H1 (cell line): ENCODE measurements around the gene MTFR1L. TPM values are rescaled to one million over a fixed set of nuclear protein-coding genes. Genes with fewer than 3 reads are reported as not detected.

Experiments
- CTCF ChIA-PET: fragments of 300-600 bp; sonication (Branson Sonifier 250); formaldehyde crosslinking; loops from one replicate; lab custom pipeline; 2021; ENCODE audit not compliant: partially characterized antibody; lab: Charles Lee
- POLR2A ChIA-PET: fragments of 300-600 bp; sonication (Branson Sonifier 250); formaldehyde crosslinking; loops from one replicate; lab custom pipeline; 2021; ENCODE audit warnings: inconsistent platforms; ENCODE audit not compliant: partially characterized antibody; lab: Charles Lee
- DNase-seq, 2 experiments: peaks; one replicate each; pipeline versions ENCODE4 v3.0.0 to v3.0.0-alpha.2; 2010 to 2022; ENCODE audit warnings: low spot score in 2 of 2, low read depth in 1 of 2, mixed read lengths in 1 of 2
- FAIRE-seq: peaks from 2 replicates; lab custom pipeline; 2011; peaks lifted over from hg19 to GRCh38; lab: Jason Lieb, UNC
- H2AFZ ChIP-seq: 2 replicates; pipeline ENCODE4 v1.8.1; 2012; ENCODE audit warnings: low read length, inconsistent platforms
- H2AK5ac ChIP-seq: 2 replicates; pipeline ENCODE4 v1.6.1; 2013; ENCODE audit warnings: low read depth, low read length
- H2BK120ac ChIP-seq: replicated peaks from 2 replicates; pipeline ENCODE3; 2013; ENCODE audit warnings: low read depth, low read length, inconsistent platforms
- H2BK12ac ChIP-seq: 2 replicates; pipeline ENCODE4 v1.6.1; 2013; ENCODE audit warnings: low read depth, low read length
- H2BK15ac ChIP-seq: 2 replicates; pipeline ENCODE4 v1.6.1; 2013; ENCODE audit warnings: low read length
- H2BK20ac ChIP-seq: 2 replicates; pipeline ENCODE4 v1.6.1; 2013; ENCODE audit warnings: low read length
- H2BK5ac ChIP-seq: 2 replicates; pipeline ENCODE4 v1.6.1; 2013; ENCODE audit warnings: low read depth, low read length
- H3K14ac ChIP-seq: 2 replicates; pipeline ENCODE4 v1.6.1; 2013; ENCODE audit warnings: inconsistent platforms; ENCODE audit not compliant: insufficient read length
- H3K18ac ChIP-seq: 2 replicates; pipeline ENCODE4 v1.6.1; 2013; ENCODE audit warnings: low read length; ENCODE audit errors: extremely low read depth
- H3K23ac ChIP-seq: 2 replicates; pipeline ENCODE4 v1.6.1; 2013; ENCODE audit warnings: inconsistent platforms; ENCODE audit not compliant: insufficient read length
- H3K23me2 ChIP-seq: 2 replicates; pipeline ENCODE4 v1.6.1; 2013; ENCODE audit warnings: low read depth, low read length
- H3K27ac ChIP-seq: 2 replicates; pipeline ENCODE4 v1.6.1; 2011; ENCODE audit warnings: low read depth, low read length, inconsistent platforms
- H3K27me3 ChIP-seq, 4 experiments: replicated peaks in 1 of 4; 1 replicate in 1 of 4; 2 replicates in 3 of 4; pipeline versions ENCODE4 v1.6.1 to v1.8.1; 2011 to 2013; ENCODE audit warnings: low read length in 3 of 4, mild to moderate bottlenecking in 3 of 4, inconsistent platforms in 2 of 4, mixed read lengths in 2 of 4, moderate library complexity in 1 of 4; ENCODE audit not compliant: control insufficient read depth in 3 of 4, insufficient read depth in 3 of 4; ENCODE audit errors: extremely low read depth in 1 of 4
- H3K36me3 ChIP-seq, 4 experiments: 2 replicates each; pipeline versions ENCODE4 v1.6.1 to v1.8.1; 2011 to 2013; ENCODE audit warnings: mild to moderate bottlenecking in 4 of 4, low read length in 3 of 4, moderate library complexity in 2 of 4, control low read depth in 1 of 4, inconsistent platforms in 1 of 4; ENCODE audit not compliant: insufficient read depth in 4 of 4, control insufficient read depth in 2 of 4
- H3K4ac ChIP-seq: replicated peaks from 2 replicates; pipeline ENCODE3; 2013; ENCODE audit warnings: low read length, low read depth, mixed read lengths, inconsistent platforms; ENCODE audit not compliant: insufficient read length
- H3K4me1 ChIP-seq, 4 experiments: replicated peaks in 1 of 4; 1 replicate in 1 of 4; 2 replicates in 3 of 4; pipeline versions ENCODE4 v1.6.1 to v1.8.1; 2011 to 2013; ENCODE audit warnings: low read length in 3 of 4, inconsistent platforms in 2 of 4, mixed read lengths in 1 of 4; ENCODE audit not compliant: insufficient read depth in 4 of 4, control insufficient read depth in 3 of 4
- H3K4me2 ChIP-seq, 2 experiments: 2 replicates each; pipeline versions ENCODE4 v1.6.1 to v1.8.1; 2011 to 2013; ENCODE audit warnings: low read depth in 2 of 2, low read length in 2 of 2, control low read depth in 1 of 2, inconsistent platforms in 1 of 2, mild to moderate bottlenecking in 1 of 2; ENCODE audit not compliant: insufficient read depth in 1 of 2
- H3K4me3 ChIP-seq, 4 experiments: fragments of 200-600, 300-600 bp in 1 of 4; sonication (generic), shearing (Covaris generic), sonication (Bioruptor Twin) in 1 of 4; 2 replicates each; pipeline versions ENCODE4 v1.5.1 to v1.8.1; 2011 to 2016; ENCODE audit warnings: low read length in 4 of 4, low read depth in 3 of 4, control low read depth in 2 of 4, inconsistent platforms in 2 of 4, mild to moderate bottlenecking in 2 of 4, mixed read lengths in 1 of 4, moderate library complexity in 1 of 4; ENCODE audit not compliant: insufficient read depth in 2 of 4; ENCODE audit errors: extremely low read depth in 1 of 4
- H3K56ac ChIP-seq: replicated peaks from 2 replicates; pipeline ENCODE3; 2013; ENCODE audit warnings: low read depth, mild to moderate bottlenecking, mixed read lengths, low read length, inconsistent platforms; ENCODE audit not compliant: insufficient read length
- H3K79me1 ChIP-seq: 2 replicates; pipeline ENCODE4 v1.6.1; 2013; ENCODE audit warnings: low read depth, low read length, control low read depth
- H3K79me2 ChIP-seq, 2 experiments: 2 replicates each; pipeline versions ENCODE4 v1.6.1 to v1.8.1; 2012 to 2013; ENCODE audit warnings: low read length in 2 of 2, mild to moderate bottlenecking in 2 of 2, inconsistent platforms in 1 of 2; ENCODE audit not compliant: insufficient read depth in 2 of 2, control insufficient read depth in 1 of 2
- H3K9ac ChIP-seq, 4 experiments: replicated peaks in 1 of 4; 1 replicate in 1 of 4; 2 replicates in 3 of 4; pipeline versions ENCODE4 v1.6.1 to v1.8.1; 2011 to 2013; ENCODE audit warnings: low read depth in 3 of 4, low read length in 3 of 4, control low read depth in 2 of 4, mild to moderate bottlenecking in 2 of 4, moderate library complexity in 2 of 4, inconsistent platforms in 1 of 4; ENCODE audit errors: extremely low read depth in 1 of 4
- H3K9me3 ChIP-seq, 2 experiments: 2 replicates each; pipeline versions ENCODE4 v1.6.1 to v1.8.1; 2012 to 2013; ENCODE audit warnings: mild to moderate bottlenecking in 2 of 2, moderate library complexity in 2 of 2, control low read depth in 1 of 2, inconsistent platforms in 1 of 2, low read depth in 1 of 2, low read length in 1 of 2, mixed read lengths in 1 of 2; ENCODE audit not compliant: insufficient read depth in 2 of 2
- H4K20me1 ChIP-seq, 2 experiments: replicated peaks in 1 of 2; 2 replicates each; pipeline versions ENCODE3 to v1.8.1; 2011 to 2013; ENCODE audit warnings: inconsistent platforms in 2 of 2, low read length in 2 of 2, mild to moderate bottlenecking in 1 of 2; ENCODE audit not compliant: insufficient read depth in 2 of 2, control insufficient read depth in 1 of 2
- H4K5ac ChIP-seq: 2 replicates; pipeline ENCODE4 v1.6.1; 2013; ENCODE audit warnings: low read length, low read depth, mixed read lengths, inconsistent platforms; ENCODE audit not compliant: insufficient read length
- H4K8ac ChIP-seq: 2 replicates; pipeline ENCODE4 v1.8.0; 2013; ENCODE audit warnings: mild to moderate bottlenecking, moderate library complexity, low read length, inconsistent platforms; ENCODE audit not compliant: insufficient read depth; ENCODE audit errors: extremely low read depth
- H4K91ac ChIP-seq: replicated peaks from 2 replicates; pipeline ENCODE3; 2013; ENCODE audit warnings: low read length, mixed read lengths, inconsistent platforms; ENCODE audit not compliant: insufficient read length
- E2F6 ChIP-seq: IDR thresholded peaks from 2 replicates; pipeline ENCODE4 v1.6.1; 2012; ENCODE audit warnings: inconsistent platforms
- KDM5A ChIP-seq: fragments of 200-600 bp; IDR thresholded peaks from 2 replicates; pipeline ENCODE4 v1.7.1; 2012; ENCODE audit warnings: mild to moderate bottlenecking, low read length, inconsistent platforms, mixed read lengths
- NANOG ChIP-seq: IDR thresholded peaks from 2 replicates; pipeline ENCODE4 v1.6.1; 2011; ENCODE audit warnings: low read length, low read depth, mild to moderate bottlenecking, inconsistent platforms; ENCODE audit not compliant: insufficient read depth, poor library complexity, severe bottlenecking
- WGBS, 2 experiments: shearing (Covaris generic) in 1 of 2; methylation state at CpG; one replicate each; pipeline versions ENCODE4 v1.1.6 to v1.1.7; 2013 to 2015; ENCODE audit warnings: low lambda C conversion rate in 2 of 2, mixed read lengths in 2 of 2, inconsistent platforms in 1 of 2, low coverage in 1 of 2, missing lambda C conversion rate in 1 of 2; ENCODE audit not compliant: insufficient replicate concordance in 2 of 2, insufficient coverage in 1 of 2, insufficient read length in 1 of 2; ENCODE audit errors: extremely low coverage in 1 of 2, missing lambda C conversion rate in 1 of 2; 5-methylcytosine and 5-hydroxymethylcytosine counted together
- polyA plus RNA-seq, 7 experiments: library from polyadenylated mRNA; depleted of rRNA in 3 of 7; stranded (reverse) in 5 of 7; unstranded in 2 of 7; fragments of >200 nt in 5 of 7; fragments of 200-250 nt in 2 of 7; gene quantifications; 1 replicate in 5 of 7; 2 replicates in 1 of 7; 4 replicates in 1 of 7; pipeline versions ENCODE4 v1.2.1 to v1.2.3, GENCODE V29; 2011 to 2013; ENCODE audit warnings: missing spikeins in 2 of 7, mixed read lengths in 2 of 7
- total RNA-seq: library from RNA; stranded (reverse); fragmentation: NEBNext Ultra II Directional; extraction: Animal tissue kit (Norgen Biotek cat#: 25700); gene quantifications from 2 replicates; pipeline ENCODE4 v1.2.1, GENCODE V29; 2021
- TF ChIP-seq, protein P1 (sequence below): IDR thresholded peaks from 2 replicates; pipeline ENCODE4 v1.6.1; 2011; ENCODE audit warnings: low read depth, mild to moderate bottlenecking, low read length; ENCODE audit not compliant: insufficient read depth

MTFR1L gene
- total and polyA plus RNA-seq, 2 of the 8 experiments (the other 6 are each of a cell fraction or from before 2014, with no cell fraction given): 20.8 to 23.1 TPM

DNA sequence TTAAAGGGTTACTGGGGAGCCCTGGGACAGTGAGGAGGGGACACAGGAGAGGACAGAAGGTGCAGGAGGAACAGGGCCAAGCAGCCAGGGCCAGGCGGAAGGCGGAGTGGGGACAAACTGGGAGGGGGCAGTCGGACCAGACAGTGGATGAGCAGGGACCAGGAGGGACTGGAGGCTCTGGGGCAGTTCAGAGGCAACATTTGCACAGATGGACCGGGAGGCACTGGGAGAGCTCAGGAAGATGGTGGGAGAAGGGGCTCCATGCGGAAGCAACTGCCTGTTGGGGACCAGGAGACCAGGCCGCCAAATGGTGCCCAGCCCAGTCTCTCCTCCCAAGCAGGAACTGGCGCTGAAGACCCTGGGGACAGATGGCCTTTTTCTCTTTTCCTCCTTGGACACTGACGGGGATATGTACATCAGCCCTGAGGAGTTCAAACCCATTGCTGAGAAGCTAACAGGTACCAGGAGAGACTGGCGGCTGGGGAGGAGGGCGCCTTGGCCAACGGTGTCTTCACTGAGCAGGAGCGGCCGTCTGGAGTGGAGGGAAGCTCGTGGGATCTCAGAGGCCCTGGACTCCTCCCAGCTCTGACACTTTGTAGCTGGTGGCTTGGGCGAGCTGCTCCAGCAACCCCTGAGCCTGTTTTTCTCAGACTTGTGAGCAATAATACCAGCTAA, 18.9 kb upstream of the MTFR1L start:
- Histone ChIP-seq H3K56ac (no peak overlapping the region), H3K79me2 (no peaks in the 10 kb centered on the region), H4K91ac (no peak overlapping the region), H3K9me3 (no peaks in the 10 kb centered on the region), H2BK15ac (no peak overlapping the region), H2BK12ac (no peak overlapping the region), H3K27ac (no peak overlapping the region), H4K5ac (no peak overlapping the region), H3K23ac (no peak overlapping the region), H4K8ac (peak overlapping the region; percentile 73), H3K4me1 (peaks cover 7 to 14% (median 11%) of the 10 kb centered on the region in 4 experiments; a peak in 6 of 7 replicates), H3K4me3 (peak overlapping the region; percentile 54 to 73 (median 60)), H2BK5ac (no peak overlapping the region), H4K20me1 (peaks cover 0 to 8% of the 10 kb centered on the region in 2 experiments), H3K18ac (peak overlapping the region; percentile 83; the same call in 1 of the 2 replicates), H3K14ac (no peak overlapping the region), H3K27me3 (peaks cover 0 to 2% (median under 1%) of the 10 kb centered on the region in 4 experiments; a peak in 3 of 7 replicates), H3K79me1 (no peaks in the 10 kb centered on the region; the same call in 1 of the 2 replicates), H2BK20ac (no peak overlapping the region), H3K4me2 (peak overlapping the region; percentile 83 to 96), H2BK120ac (no peak overlapping the region), H3K4ac (no peak overlapping the region), H2AFZ (no peak overlapping the region), H2AK5ac (no peak overlapping the region), H3K23me2 (peaks cover 9% of the 10 kb centered on the region; the same call in 1 of the 2 replicates), H3K36me3 (peaks cover 0 to 4% (median 2%) of the 10 kb centered on the region in 4 experiments; a peak in 3 of 8 replicates), H3K9ac (peak overlapping the region in 3 of 4 experiments; percentile 20 to 52 (median 45); a peak in 4 of 7 replicates)
- peak in 1 of 2 experiments; percentile 65 for DNase-seq
- no peak for TF ChIP-seq NANOG
- no peak for TF ChIP-seq E2F6
- TF ChIP-seq KDM5A: no peak
- TF ChIP-seq, protein P1, sequence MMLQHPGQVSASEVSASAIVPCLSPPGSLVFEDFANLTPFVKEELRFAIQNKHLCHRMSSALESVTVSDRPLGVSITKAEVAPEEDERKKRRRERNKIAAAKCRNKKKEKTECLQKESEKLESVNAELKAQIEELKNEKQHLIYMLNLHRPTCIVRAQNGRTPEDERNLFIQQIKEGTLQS: no peak
- whole genome bisulfite sequencing, 2 experiments: 77% methylated on average over 15 of the region's 15 CpGs; no CpG with 5 or more reads in 1 of the 2 experiments
- no peak for FAIRE-seq
- POLR2A ChIA-PET: interaction anchor here (1.3 to 2.0 kb wide), 6 partner anchors 9 to 231 kb away, joined by 3 to 9 read pairs (median 5); no protein-coding TSS in a partner anchor
- CTCF ChIA-PET: interaction anchor here (0.6 to 8.3 kb wide), 14 partner anchors 10 to 313 kb away, joined by 3 to 83 read pairs (median 4); no protein-coding TSS in a partner anchor
